ENCODE measurements around the gene MKNK2.

DNA sequence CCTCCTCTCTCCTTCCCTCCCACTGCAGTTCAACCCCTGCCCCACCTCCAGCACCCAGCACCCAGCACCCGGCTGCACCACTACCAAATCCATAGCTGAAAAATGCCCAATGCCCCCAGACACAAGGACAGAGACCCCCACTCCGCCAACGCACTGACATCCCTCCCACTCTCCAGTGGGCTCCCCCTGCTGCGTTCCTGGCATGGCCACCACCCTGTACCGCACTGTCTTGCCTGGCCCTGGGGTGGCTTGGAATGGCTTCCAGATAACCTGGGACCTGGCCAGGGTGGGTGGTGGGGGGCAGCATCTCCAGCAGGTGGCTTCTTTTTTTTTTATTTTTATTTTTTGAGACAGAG, 5.8 kb upstream of the MKNK2 start:
- TF ChIP-seq, protein P1, sequence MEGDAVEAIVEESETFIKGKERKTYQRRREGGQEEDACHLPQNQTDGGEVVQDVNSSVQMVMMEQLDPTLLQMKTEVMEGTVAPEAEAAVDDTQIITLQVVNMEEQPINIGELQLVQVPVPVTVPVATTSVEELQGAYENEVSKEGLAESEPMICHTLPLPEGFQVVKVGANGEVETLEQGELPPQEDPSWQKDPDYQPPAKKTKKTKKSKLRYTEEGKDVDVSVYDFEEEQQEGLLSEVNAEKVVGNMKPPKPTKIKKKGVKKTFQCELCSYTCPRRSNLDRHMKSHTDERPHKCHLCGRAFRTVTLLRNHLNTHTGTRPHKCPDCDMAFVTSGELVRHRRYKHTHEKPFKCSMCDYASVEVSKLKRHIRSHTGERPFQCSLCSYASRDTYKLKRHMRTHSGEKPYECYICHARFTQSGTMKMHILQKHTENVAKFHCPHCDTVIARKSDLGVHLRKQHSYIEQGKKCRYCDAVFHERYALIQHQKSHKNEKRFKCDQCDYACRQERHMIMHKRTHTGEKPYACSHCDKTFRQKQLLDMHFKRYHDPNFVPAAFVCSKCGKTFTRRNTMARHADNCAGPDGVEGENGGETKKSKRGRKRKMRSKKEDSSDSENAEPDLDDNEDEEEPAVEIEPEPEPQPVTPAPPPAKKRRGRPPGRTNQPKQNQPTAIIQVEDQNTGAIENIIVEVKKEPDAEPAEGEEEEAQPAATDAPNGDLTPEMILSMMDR (IDR thresholded peaks at IDR 0.05) = no peak
- no peak for TF ChIP-seq POLR2A (IDR thresholded peaks at IDR 0.05)

Measured in uterus (tissue), 2 donors.